GM19351 (cell line): Measurements from ENCODE around the gene GPR146.

ENCODE experiments used
- ATAC-seq: cut with Tn5 transposase; IDR thresholded peaks from one replicate; pipeline ENCODE4 v1.9.1; 2021; ENCODE audit warnings: mild to moderate bottlenecking, moderate library complexity; ENCODE audit not compliant: unreplicated experiment

The GPR146 gene

DNA sequence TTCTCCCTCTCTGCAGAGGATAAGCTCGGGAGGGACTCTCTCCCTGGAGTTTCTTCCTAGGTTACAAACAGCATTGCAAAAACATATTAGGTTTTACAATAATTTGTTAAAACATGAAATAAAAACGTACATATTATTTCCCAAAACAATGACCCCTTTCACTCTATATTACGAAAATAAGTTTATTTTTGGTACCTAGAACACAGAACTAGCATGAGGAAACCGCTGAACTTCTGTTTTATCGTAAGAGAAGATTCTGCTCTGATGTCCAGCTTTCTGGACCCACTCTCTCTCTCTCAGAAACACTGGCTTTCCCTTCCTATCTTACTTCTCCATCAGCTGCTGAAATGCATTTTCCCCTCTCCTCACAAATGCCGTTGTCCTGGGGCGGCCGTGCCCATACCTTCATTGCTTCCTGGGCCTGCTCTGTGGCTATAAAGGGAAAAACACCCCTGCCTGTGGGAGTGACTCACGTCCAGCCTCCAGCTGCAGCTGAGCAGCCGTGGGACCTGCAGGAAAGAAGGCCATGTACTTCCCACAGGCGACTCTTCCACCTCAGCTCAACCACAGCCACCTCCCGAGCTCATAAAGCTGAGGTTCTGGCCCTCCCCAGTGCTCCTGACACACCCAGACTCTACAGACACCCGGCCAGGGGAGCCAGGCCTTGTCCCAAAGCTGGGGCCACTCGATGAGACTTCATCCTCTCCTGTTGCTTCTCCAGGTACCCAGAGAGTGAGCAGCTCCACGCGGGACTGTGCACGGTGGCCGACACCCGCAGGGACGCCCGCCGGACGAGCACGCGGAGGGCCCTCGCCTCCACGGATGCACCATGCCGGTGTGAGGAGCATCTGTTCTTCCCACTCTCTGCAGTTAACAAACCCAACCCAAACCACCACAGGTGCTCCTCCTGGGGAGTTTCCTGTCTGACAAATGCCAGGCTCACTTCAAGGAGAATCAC, 46.6 kb downstream of the GPR146 start:
- no peak for ATAC-seq

- no peak for ATAC-seq
Measured at GRCh38 chr7:1091644-1092027, 47.3 kb downstream of the GPR146 start.

DNA sequence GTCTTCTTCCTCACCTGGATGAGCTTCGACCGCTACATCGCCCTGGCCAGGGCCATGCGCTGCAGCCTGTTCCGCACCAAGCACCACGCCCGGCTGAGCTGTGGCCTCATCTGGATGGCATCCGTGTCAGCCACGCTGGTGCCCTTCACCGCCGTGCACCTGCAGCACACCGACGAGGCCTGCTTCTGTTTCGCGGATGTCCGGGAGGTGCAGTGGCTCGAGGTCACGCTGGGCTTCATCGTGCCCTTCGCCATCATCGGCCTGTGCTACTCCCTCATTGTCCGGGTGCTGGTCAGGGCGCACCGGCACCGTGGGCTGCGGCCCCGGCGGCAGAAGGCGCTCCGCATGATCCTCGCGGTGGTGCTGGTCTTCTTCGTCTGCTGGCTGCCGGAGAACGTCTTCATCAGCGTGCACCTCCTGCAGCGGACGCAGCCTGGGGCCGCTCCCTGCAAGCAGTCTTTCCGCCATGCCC, 47.9 kb downstream of the GPR146 start:
- no peak for ATAC-seq

DNA sequence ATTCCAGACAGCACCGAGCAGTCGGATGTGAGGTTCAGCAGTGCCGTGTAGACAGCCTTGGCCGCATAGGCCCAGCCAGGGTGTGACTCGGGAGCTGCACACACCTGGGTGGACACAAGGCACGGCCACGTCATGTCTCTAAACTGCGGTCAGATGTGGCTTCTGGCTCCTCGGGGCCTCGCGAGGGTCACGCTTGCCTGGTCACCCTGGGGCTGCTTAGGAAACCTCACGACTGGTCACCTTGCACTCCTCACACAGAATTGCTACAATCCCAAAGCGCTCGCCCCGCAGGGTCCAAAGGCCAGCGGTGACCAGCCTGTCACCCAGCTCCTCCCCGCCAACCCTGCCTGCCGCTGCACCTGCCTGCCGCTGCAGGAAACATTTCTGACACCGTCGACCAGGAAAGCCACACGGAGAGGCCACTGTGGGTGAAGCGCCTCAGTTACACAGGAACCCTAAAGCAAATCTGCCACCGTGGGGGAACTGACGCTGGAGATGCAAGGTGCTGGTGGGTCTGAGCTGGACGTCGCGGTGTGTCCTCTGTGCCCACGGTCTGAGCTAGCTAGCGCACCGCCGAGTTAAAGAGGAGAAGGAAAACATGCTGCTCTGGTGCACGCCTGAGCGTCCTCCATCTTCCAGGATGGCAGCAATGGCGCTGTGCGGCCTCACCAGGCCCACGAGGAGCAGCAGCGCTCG, 48.6 kb downstream of the GPR146 start:
- ATAC-seq, result no peak

DNA sequence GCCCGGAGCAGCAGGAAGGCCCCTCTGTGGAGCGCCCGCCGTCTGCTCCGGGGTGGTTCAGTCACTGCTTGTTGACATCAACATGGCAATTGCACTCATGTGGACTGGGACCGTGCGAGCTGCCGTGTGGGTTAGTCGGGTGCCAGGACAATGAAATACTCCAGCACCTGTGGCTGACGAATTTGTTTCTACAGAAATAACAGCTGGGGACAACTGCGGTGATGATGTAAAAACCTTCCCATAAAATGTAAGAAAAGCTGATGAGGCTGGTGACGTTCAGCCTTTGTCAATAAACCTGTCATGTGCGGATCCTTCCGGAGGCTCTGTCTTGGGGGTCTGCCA, 49.1 kb downstream of the GPR146 start:
- no peak for ATAC-seq

DNA sequence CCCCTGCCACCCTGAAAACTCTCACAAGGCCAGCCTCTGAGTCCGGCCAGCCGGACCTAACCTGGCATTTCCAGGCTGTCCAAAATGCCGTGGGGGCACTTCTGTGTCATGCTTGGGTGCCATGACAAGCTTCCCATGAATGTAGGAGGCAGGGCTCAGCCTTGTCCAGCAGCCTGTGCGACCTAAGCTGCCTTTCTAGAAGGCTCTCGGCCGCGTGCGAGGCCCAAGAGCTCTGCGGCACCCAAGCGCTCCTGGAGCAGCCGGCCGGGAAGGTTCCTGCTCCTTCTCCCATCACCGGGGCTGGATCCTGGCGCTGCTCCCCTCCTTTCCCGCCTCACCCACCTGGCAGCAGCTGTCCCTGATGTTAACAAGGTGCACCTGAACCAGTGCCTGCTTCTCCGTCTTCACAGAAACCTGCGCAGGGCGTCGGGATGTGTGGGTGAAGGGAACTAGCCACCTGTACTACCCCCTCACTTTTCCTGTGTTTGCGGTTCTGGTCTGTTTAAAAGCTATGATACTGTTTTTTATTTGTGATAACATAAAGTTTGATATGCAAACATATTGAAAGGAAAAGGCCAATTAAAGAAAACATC, 49.7 kb downstream of the GPR146 start:
- no peak for ATAC-seq

GRCh38 chr7:1094870-1095269, 50.5 kb downstream of the GPR146 start:
- no peak for ATAC-seq

DNA sequence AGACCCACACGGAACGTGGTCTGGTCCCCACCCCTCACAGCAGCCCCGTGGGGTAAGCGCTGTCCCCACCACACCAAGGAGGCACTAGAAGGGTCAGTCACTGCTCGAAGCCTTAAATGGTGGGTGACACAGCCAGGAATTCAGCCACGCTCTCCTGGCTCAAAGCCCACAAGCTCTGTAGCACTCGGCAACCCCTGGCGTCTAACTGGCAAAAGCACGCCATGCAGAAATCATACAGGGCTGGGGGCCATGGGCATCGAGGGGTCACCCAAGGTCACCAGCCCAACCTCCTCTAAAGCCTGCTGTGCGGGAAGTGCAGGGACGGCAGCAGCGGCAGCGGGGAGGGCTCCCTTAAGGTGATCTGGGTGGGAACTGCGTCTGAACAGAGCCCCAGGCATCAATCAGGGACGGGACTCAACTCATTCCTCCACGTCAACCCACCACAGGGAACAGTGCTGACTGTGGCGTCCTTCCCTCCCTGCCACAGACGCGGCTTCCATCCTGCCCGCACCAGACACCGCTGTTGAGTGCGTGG, 51.3 kb downstream of the GPR146 start:
- ATAC-seq, result no peak

- no peak for ATAC-seq
Measured at GRCh38 chr7:1096156-1097119, 52.1 kb downstream of the GPR146 start.

GRCh38 chr7:1097120-1097504, 52.8 kb downstream of the GPR146 start:
- ATAC-seq, result no peak

DNA sequence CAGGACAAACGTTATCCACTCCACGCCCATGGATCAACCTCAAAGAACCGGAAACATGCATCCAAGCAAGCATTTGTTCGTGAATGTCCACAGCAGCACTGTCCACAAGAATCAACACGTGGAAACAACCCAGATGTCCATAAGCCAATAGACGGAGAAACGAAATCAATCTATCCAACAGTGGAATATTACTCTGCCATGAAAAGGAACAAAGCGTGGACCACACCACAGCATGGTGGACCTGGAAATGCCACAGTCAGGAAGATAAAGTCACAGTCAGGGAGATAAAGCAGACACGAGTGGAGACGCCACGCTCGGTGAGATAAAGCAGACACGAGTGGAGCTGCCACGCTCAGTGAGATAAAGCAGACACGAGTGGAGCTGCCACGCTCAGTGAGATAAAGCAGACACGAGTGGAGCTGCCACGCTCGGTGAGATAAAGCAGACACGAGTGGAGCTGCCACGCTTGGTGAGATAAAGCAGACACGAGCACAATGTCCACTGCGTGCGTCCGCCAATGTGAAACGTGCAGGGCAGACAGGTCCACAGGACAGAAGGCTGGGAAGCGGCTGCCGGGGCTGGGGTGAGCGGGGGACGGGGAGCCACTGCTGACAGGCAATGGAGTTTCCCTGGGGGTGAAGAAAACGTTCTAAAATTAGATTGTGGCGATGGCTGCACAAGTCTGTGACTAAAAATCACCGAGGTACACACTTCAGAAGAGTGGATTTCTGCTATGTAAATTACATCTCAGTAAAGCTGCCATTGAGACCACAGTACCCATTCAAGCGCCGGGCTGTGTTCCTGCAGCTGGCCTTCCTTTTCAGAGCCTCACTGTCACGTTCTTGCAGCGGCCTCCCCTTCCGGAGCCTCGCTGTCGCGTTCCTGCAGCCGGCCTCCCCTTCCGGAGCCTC, 54.2 kb downstream of the GPR146 start:
- ATAC-seq, result no peak

- no peak for ATAC-seq
Measured at GRCh38 chr7:1099154-1099542, 54.8 kb downstream of the GPR146 start.

- ATAC-seq, result no peak
Measured at GRCh38 chr7:1099637-1100036, 55.3 kb downstream of the GPR146 start.

DNA sequence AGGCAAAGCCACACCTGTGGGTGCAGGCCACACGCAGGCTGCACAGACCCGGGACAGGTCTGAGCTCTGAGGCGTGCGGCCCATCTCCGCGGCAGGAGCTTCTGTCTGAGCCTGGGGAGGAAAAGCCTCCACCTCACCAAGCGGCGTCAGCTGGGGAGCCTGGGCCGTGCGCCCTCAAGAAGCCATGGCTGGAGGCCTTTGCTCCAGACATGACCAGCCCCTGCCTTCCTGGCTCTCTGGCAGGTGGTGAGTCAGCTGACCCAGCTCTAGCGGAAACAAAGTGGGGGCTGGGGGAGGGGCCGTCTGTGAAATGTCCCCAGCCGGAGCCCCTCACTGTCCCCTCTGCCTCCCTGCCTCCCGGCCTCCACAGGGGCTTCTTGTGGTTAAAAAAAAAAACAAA, 56.0 kb downstream of the GPR146 start:
- no peak for ATAC-seq

GRCh38 chr7:1100834-1101562, 56.7 kb downstream of the GPR146 start:
- ATAC-seq, result no peak

- ATAC-seq, result no peak
Measured at GRCh38 chr7:1101563-1102431, 57.5 kb downstream of the GPR146 start.

DNA sequence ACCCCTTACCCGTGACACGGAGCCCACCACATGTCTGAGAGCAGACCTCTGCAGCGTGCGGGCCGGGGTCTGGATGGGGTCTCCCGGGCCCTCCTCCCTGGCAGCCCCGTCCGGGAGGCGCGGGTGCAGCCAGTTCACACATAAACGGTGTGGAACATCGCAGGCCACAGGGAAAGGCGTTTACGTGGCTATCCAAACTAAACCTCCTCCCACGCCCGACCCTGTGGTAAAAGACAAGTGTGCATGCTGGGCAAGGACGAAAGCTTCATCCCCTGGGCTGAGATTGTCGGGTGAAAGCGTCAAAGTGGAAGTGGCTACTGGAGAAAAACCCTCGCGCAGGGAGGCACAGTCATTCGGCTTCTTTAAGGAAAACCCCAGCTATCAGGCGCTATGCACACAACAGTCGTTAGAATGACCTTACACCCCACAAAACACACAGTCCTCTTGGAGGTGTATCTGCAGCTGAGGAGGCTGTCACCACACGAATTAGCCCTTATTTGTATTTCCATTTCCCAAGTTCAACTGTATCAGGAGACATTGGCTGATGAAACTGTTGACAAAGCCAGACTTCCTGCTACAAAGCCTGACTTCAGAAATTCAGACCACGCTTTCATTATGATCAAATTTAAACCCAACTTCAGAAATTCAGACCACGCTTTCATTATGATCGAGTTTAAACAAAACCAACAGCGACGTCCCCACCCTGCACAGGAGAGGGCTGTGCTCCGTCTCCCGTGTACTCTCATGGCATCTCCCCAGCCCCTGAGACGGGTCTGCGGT, 58.9 kb downstream of the GPR146 start:
- ATAC-seq, result peak; percentile 54
